Activated CD4-positive, alpha-beta T cell treated with anti-CD3 and anti-CD28 coated beads, Interleukin-2, Interleukin-6, amounts not matched to agents 100 ng/mL and 50 ng/mL, durations not matched to agents 16 hours and 8 hours (primary cell): ENCODE data around the gene LRRFIP2.
A peak's percentile ranks its signal among the peaks of the same experiment; 100 is the strongest.
"Not testable (repeated sequence)": the region's sequence is repeated elsewhere in the genome, so short reads cannot be mapped to it uniquely, and the experiment has no call there.

Experiments used
- DNase-seq: peaks from one replicate; pipeline ENCODE4 v3.0.0-alpha.2; 2020

LRRFIP2 gene

DNA sequence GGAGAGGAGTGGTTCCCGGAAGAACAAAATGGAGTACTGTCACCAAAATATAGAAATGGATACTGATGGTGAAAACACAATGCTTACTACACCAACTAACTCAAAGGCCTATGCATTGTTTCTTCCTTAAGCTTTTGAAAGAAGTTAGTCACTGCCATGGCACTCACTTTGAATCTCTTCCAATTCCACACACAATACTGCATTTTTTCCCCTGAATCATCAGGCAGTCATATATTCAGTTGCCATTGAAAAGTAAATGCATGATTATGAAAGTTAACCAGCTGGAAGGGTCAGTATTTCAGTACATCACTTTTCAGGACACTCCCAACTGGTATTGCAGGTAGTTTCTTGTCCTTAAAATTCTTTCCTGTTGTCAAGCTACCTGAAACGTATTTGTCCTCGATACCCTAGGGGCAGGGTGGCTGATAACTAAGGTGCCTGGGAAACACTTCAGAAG is 9.0 kb upstream of the LRRFIP2 start:
- DNase-seq, result no peak

DNA sequence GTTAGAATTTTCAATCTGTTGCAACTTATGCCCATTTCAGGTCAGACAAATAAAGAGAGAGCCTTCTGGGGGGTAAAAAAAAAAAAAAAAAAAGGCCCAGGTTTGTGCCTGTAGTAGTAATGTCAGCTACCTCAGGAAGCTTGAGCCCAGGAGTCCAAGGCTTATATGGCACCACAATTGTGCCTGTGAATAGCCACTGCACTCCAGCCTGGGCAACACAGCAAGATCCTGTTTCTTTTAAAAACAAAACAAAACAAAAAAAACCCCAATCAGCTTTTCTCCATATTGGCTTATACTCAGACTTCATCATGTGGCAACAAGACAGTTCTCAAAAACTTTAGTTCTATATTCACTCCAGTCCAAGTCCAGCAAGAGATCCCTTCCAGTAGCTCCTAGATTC is 8.4 kb upstream of the LRRFIP2 start:
- DNase-seq, result no peak

DNA sequence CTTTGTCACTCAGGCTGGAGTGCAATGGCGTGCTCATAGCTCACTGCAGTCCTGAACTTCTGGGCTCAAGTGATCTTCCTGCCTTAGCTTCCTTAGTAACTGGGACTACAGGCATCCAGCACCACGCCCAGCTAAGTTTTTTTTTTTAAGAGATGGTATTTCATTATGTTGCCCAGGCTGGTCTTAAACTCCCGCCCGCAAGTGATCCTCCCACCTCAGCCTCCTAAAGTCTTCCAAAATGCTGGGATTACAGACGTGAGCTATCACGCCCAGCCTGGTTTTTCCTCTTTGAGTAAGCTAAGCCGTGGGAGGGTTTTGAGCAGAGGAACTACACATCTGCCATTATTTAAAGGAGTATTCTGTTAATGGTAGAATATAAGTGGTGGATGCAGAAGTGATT is 7.4 kb upstream of the LRRFIP2 start:
- DNase-seq, result no peak

DNA sequence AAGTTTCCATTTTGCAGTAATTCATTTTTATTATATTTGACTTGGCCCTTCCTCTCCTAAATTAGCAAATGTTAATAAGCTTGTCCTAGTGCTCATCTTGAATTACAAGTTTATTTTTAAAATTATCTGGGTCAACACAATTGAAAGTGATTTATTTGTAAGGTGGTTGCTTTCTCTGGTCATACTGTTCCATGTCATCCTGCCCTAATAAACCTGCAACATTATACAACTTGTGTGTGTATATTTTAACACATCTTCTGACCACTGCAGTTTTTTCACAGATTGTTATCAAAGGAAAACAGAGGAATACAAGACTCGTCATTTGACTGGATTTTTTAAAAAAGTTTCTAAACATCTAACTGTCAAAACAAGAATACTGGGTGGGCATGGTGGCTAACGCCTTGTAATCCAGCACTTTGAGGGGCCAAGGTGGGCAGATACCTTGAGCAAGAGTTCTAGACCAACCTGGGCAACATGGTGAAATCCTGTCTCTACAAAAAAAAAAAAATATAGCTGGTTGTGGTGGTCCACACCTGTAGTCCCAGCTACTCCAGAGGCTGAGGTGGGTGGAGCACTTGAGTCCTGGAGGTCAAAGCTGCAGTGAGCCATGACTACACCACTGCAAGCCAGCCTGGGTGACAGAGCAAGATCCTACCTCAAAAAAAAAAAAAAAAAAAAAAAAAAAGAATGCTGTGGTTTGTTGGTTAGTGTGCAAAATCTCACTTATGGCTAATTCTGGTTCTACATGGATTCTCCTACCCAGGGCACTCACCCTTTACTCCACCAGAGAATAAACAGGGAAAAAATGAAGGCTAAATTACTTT is 5.0 kb upstream of the LRRFIP2 start:
- peak; percentile 60 for DNase-seq

DNA sequence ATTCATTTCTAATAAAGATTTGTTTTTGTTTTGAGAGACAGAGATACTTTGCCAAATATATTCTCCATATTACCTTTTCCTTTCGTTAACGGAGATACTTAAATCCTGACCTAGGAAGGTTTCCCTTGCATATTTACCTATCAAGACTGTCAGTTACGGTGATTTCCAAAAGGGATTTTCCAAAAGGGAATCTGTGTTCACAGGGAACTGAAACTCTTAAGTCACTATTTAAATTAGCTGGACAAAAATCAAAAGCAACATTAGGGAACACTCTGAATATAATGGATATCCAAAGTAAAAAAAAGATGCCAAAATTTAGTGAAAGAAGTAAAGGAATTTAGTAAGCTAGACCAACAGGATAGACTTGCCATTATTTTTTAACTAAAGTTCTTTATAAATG is 576 bp downstream of the LRRFIP2 start:
- DNase-seq, result no peak

DNA sequence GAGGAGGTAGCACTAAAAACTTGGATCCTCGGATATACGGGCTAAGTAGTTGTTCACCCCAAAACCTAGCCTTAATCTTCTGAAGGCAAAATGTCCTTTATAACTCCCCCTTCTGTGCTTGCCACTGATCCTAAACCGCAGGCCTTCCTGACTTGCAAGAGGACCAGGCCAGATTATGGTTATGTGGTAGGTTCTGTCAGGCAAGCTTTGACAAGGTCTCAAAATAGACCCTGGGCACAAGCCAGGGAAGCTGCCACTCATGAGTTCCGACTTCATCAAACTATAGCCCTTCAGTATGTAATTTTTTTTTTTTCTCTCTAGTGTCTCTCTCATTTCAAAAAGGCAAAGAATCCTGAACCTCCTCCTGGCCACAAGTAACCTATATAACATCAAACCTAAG is 3.2 kb downstream of the LRRFIP2 start:
- no peak for DNase-seq

DNA sequence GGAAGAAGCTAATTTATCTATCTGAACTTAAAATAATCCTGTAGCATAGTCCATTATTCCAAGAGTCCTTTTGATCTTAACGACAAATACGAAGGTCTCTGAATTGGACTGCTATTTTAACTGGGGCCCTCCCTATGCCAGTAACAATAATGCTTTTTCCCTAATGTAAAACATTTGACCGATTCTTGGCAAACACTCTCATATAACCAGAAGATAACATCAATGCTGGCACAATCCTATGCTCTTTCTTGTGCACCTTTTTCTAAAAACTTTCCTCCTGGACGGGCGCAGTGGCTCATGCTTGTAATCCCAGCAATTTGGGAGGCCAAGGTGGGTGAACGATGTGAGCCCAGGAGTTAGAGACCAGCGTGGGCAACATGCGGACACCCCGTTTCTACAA is 3.9 kb downstream of the LRRFIP2 start:
- no peak for DNase-seq

DNA sequence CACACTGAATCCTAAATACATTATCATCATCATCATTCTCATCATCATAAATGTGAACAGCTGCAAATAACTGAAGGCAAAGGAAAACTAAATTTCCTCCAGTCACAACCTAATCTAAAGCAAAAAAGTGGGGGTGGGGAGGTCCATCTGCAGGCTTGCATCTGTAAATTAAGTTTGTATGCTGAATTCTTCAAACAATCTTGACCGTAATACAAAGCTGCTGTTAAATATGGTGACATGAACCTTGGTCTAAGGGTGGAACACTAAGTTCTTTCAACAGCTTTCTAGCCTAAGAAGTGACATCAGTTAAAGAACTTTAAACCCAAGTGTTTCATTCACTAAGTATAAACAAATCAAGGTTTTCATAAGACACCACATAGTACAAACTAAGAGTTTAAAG is 4.3 kb downstream of the LRRFIP2 start:
- no peak for DNase-seq

DNA sequence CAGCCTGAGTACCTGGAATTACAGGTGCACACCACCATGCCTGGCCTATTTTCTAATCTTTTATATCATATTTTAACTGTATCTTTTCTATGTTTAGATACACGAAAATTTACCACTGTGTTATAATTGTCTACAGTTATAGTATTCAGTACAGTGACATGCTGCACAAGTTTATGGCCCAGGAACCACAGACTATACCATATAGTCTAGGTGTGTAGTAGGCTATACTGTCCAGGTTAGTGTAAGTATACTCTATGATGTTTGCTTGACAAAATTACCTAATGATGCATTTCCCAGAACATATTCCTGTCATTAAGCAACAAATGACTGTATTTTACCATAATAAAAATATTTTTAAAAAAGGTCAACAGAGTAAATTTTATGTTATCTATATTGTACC is 5.5 kb downstream of the LRRFIP2 start:
- no peak for DNase-seq

DNA sequence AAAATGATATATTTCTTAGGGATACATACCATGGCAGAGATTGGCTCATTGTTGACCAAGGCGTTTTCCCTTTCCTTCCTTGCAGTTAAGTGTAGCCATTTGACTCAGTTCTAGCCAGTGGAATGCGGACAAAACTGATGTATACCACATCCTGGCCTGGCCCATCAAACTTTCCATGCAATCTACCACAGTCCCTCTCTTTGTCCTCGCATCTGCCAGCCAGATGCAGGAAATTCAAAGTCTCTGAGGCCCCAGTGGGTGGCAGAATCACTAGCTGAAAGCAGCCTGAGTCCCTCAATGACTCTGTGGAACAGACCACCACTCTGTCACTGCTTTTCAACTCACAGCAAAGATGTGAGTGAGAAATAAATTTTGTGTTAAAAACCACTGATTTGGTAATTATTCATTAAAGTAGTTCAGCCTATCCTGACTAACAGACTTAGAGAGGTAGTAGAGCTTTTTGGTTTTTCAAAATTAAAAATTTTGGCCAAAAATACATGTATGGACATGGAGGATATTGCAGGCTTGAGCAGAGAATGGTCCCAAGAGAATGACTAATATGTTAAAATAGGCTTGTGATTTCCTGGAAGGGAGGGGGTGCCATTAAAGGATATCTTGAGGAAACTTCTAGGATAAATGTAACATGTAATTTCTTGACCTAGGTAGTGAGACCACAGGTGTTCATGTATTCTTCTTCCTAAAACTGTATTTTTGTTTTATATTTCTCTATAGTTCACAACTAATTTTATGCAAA is 10.9 kb downstream of the LRRFIP2 start:
- peak; percentile 70 for DNase-seq

DNA sequence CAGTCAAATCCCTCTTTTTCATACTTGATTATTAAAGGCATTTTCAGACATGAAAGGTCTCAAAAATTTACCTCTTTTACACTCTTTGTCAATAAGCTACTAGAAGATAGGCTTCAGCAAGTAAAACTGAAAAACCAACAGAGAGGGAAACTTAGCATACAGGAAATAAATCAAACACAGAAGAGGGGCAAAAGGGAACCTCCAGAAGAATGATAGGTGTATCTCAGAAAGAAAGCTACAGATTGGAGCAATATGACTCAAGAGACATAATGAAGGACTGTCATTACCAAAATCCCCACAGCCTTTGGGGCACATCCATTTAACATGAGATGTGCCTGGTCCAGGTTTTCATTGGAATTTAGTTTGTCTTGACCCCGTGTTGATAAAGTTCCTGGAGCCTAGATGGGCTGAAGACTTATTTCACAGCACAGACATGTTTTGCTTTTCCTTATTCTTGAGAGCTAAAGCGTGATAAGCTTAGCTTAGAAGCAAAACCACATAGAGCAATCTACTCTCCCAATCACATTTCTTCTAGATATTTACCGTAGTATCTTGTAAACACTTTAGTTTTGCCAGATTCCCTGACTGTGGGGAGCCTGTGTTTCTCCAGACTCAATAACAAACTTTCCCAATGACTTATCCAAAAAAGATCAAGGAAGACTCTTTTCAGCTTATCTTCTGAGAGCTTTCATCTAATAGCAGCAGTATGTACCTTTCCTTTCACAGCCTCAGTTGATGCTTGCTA is 11.7 kb downstream of the LRRFIP2 start:
- peak; percentile 77 for DNase-seq

DNA sequence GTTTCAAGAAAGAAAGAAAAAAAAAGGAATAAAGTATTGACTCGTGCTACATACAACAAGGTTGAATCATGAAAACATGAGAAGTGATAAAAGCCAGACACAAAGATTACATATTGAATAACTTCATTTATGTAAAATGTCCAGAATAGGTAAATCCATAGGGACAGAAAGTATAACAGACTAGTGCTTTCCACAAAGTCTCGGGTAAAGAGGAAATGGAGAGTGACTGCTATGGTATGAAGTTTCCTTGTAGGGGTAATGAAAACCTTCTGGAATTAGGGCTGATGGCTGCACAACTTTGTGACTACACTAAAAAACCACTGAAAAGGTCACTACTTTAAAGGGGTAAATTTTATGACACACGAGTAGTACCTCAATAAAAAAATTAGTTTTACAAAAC is 13.0 kb downstream of the LRRFIP2 start:
- no peak for DNase-seq

DNA sequence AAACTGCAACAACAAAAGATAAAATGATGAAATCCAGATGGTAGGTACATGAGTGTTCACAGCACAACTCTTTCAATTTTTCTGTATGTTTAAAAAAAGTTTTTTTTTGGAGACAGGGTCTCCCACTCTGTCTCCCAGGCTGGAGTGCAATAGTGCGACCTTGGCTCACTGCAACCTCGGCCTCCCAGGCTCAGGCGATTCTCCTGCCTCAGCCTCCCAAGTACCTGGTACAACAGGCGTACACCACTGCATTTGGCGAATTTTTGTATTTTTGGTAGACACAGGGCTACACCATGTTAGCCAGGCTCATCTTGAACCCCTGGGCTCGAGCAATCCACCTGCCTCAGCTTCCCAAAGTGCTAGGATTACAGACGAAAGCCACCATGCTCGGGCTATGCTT is 18.6 kb downstream of the LRRFIP2 start:
- DNase-seq, result no peak

DNA sequence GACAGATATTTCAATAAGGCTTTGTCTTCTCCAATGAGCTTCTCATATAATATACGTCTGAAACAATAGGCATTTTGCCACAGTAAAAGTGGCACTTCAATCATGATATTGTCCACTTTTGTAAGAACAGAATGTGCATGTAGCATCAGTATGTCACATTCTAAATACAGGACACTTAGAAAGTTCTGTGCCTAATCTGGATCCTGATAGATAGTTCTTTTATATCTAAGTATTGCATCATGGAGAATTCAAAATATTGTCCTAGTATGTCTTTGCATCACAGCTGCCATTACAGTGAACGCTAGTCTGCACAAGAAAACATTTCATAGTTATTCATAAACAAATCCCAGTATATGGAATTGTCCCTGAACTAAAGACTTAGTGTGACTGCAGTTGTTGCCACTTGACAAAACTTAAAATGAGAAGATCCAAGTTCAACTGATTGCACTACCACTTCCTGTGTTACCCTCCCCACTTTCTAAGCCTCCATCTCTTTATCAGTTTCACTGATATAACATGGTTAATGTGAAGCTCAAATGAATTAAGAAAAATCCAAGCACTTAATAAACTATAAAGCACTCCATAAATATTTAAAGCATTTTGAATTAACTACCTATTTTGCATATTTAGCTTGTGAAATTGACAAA is 19.6 kb downstream of the LRRFIP2 start:
- DNase-seq, result no peak

DNA sequence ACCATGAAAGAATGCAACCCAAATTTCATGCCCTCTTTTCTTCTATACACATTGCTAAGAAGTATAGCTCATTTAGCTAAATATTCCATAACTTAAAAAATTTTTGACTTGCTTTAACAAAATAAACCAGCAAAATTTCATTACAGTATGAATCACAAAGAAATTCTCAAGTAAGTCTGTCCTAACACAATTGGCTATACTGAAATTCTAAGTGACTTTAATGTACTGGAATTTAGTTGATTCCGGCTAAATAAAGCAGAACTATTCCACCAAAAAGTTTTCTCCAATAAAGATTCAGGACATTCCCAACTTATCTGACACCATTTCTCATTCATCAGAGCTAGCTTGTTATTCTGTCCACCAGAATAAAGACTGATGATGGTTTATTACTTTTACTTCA is 23.8 kb downstream of the LRRFIP2 start:
- no peak for DNase-seq

DNA sequence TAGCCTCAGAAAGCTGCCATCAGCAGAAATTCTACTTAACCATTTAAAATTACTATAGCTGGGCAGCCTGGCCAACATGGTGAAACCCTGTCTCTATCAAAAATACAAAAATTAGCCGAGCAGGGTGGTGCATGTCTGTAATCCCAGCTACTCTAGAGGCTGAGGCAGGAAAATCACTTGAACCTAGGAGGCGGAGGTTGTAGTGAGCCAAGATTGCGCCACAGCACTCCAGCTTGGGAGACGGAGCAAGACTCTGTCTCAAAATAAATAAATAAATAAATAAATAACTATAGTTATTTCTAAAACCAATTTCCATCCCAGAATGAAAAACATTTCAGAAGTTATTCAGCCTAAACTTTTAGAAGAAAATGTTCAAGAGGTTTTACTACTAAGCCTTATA is 25.1 kb downstream of the LRRFIP2 start:
- no peak for DNase-seq

DNA sequence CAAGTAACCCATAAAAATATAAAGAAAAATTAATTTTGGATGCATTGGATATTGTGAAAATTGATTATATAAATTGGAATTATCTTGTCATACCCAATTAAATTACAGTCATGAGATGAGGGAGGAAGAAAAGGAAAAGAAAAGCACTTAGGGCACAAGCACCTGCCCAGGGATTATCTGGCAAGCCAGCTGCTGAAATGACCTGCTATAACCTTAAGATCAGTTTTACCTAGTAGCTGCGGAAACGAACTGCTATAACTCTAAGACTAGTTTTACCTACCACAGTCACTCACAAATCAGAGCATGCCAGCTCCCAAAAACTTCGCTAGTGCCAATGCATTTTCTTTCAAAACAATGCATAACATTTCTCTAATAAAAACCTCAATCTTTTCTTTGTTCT is 26.2 kb downstream of the LRRFIP2 start:
- no peak for DNase-seq

DNA sequence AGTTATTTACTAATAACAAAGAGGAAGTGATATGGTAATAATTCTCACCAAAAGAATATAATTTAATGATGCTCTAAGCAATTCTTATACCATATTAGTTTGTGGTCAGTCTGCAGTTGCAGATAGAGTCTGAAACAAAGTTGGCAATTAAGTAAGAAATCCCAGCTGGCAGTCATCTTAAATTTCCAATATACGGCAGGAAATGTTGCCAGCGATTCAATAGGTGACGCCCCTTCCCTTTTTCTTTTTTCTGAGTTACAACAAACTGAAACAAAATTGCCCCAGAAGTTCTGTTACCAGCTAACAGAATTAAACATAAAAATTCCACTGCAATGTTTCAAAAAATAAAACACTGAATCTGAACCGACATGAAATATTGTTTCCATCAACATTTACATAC is 26.7 kb downstream of the LRRFIP2 start:
- DNase-seq, result no peak

DNA sequence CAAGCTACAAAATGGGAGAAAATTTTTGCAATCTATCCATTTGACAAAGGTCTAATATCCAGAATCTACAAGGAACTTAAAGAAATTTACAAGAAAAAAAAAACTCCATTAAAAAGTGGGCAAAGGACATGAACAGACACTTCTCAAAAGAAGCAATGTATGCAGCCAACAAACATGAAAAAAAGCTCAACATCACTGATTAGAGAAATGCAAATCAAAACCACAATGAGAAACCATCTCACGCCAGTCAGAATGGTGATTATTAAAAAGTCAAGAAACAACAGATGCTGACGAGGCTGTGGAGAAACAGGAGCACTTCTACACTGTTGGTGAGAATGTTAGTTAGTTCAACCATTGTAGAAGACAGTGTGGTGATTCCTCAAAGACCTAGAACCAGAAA is 27.5 kb downstream of the LRRFIP2 start:
- not testable (repeated sequence) for DNase-seq

DNA sequence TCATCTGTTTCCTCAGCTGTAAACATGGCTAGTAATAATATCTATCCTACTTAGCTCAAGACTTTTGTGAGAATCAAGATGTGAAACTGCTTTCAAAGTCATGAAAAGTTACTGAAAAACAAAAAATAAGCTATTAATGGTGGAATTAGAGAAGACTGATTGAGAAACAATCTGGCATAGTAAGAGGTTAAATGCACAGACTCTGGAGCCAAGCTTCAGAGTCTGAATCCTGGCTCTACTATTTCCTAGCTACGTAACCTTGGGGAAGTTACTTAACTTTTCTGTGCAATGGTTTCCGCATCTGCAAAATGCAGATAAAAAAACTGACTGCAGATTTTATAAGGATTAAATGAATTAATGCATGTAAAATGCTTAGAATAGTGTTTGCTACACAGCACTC is 28.8 kb downstream of the LRRFIP2 start:
- DNase-seq, result no peak

DNA sequence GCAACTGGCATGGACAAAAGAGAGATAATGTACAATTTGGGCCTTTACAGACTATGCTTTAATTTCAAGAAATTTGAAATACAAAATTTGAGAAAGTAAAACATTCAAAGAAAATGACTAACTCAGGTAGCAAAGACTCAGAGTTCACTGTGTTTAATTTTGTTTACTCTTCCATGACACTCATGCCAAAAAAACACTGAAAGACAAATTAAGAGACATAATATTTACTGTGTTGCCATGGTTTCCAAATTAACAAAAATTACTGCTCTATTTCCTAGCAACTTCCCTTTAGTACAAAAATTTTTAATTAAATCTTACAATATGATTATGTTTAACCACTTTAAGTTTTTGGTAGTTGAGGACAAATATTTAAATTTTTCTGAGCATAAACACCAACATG is 29.6 kb downstream of the LRRFIP2 start:
- no peak for DNase-seq

DNA sequence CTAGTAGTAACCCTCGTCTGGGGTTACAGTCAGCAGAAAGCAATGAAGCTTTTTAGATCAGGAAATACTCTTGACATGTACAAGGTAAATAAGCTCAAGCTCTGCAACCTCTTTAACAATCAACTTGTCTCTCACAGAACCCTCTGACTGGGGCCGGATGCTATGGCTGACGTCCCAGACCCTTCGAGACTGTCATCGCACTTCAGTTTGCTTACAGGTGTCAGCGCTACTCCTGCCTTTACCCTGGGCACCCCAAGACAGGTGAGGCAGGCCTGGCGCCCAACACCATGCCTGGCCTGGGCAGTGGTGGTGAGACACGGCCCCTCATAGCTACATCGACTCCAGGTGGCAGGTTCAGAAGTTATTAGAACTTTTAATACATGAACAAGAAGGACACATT is 30.6 kb downstream of the LRRFIP2 start:
- DNase-seq, result no peak

DNA sequence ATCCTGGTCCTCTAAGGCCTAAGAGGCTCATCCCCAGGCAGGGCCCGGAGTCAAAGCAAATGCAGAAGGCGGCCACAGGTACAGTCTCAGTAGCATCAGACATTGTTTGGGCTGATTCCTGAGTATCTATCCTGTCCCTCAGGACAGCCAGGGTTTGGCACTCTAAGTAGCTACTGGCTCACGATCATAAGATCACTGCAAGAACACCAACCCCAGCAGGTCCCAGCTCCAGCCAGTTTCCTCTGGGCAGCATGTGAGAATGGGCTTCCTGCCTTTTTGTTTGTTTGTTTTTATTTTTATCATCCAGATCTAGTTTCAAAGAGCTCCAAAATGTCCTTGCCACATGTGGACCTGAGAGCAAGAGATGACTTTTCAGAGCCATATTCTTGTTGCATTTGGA is 32.7 kb downstream of the LRRFIP2 start:
- no peak for DNase-seq
